A549 (cell line): ENCODE data around the gene VSIG2. TPM values are rescaled to one million over a fixed set of nuclear protein-coding genes. Genes with fewer than 3 reads are reported as not detected.

ENCODE experiments used
- ATAC-seq, 2 experiments: fragments of 200-7000 bp in 1 of 2; fragments of >200 bp in 1 of 2; cut with Nextera tagmentation in 1 of 2; cut with Tn5 transposase in 1 of 2; 3 replicates each; pipeline versions ENCODE4 v1.8.0 to v1.9.1; 2018 to 2020; ENCODE audit warnings: mild to moderate bottlenecking in 1 of 2, moderate library complexity in 1 of 2
- CTCF ChIA-PET: fragments of 300-600 bp; sonication (Branson Sonifier 250); formaldehyde crosslinking; extraction: SDS; loops from one replicate; lab custom pipeline; 2021; ENCODE audit warnings: antibody characterized with exemption, inconsistent platforms; lab: Yijun Ruan, JAX
- POLR2A ChIA-PET: fragments of 350-600 bp; formaldehyde crosslinking; extraction: SDS; loops from one replicate; lab custom pipeline; 2021; ENCODE audit warnings: antibody characterized with exemption, inconsistent platforms; lab: Yijun Ruan, JAX
- DNase-seq, 2 experiments: peaks; one replicate each; pipeline versions ENCODE4 v3.0.0 to v3.0.0-alpha.2; 2011 to 2016; ENCODE audit warnings: low read depth in 1 of 2, low spot score in 1 of 2
- FAIRE-seq: peaks from 2 replicates; lab custom pipeline; 2011; peaks lifted over from hg19 to GRCh38; lab: Jason Lieb, UNC
- H3K27ac ChIP-seq, 2 experiments: fragments of >200 bp; sonication (Bioruptor Twin); formaldehyde crosslinking; 3 replicates each; pipeline ENCODE4 v1.5.1; 2016 to 2017
- H3K4me1 ChIP-seq: fragments of >200 bp; sonication (Bioruptor Twin); formaldehyde crosslinking; 3 replicates; pipeline ENCODE4 v1.6.1; 2016
- H3K4me2 ChIP-seq: fragments of >200 bp; sonication (Bioruptor Twin); formaldehyde crosslinking; 3 replicates; pipeline ENCODE4 v1.6.1; 2016
- H3K4me3 ChIP-seq: fragments of >200 bp; sonication (Bioruptor Twin); formaldehyde crosslinking; 3 replicates; pipeline ENCODE4 v1.5.1; 2016
- H3K9me3 ChIP-seq: fragments of >200 bp; sonication (Bioruptor Twin); formaldehyde crosslinking; 3 replicates; pipeline ENCODE4 v1.6.1; 2016
- ATOH8 ChIP-seq: fragments of 250-450 bp; sonication (Bioruptor Pico); IDR thresholded peaks from 2 replicates; pipeline ENCODE4 v1.5.0; 2020; ENCODE audit warnings: low read depth, mild to moderate bottlenecking, moderate library complexity
- CBX2 ChIP-seq: fragments of 200-600 bp; sonication (generic); IDR thresholded peaks from 2 replicates; pipeline ENCODE4 v1.6.1; 2016; ENCODE audit warnings: low read depth, mild to moderate bottlenecking, borderline replicate concordance
- CBX8 ChIP-seq: fragments of 200-600 bp; sonication (generic); IDR thresholded peaks from 2 replicates; pipeline ENCODE4 v1.6.1; 2016
- CHD2 ChIP-seq: fragments of 150-350 bp; IDR thresholded peaks from 2 replicates; pipeline ENCODE4 v1.6.1; 2014; ENCODE audit warnings: low read length; ENCODE audit not compliant: partially characterized antibody
- CHD4 ChIP-seq: fragments of 200-600 bp; sonication (generic); IDR thresholded peaks from 2 replicates; pipeline ENCODE4 v1.6.1; 2016; ENCODE audit warnings: antibody characterized with exemption, mild to moderate bottlenecking, borderline replicate concordance
- CTCF ChIP-seq: fragments of >200 bp; sonication (Bioruptor Twin); formaldehyde crosslinking; IDR thresholded peaks from 3 replicates; pipeline ENCODE4 v1.5.1; 2016
- E2F6 ChIP-seq: IDR thresholded peaks from 2 replicates; pipeline ENCODE4 v1.6.1; 2012; ENCODE audit warnings: low read depth, borderline replicate concordance
- EP300 ChIP-seq, 2 experiments: fragments of >200 bp; sonication (Bioruptor Twin); formaldehyde crosslinking; IDR thresholded peaks; 2 replicates in 1 of 2; 3 replicates in 1 of 2; pipeline ENCODE4 v1.6.1; 2016 to 2017
- ESRRA ChIP-seq: fragments of 150-350 bp; IDR thresholded peaks from 2 replicates; pipeline ENCODE4 v1.6.1; 2014; ENCODE audit warnings: mild to moderate bottlenecking, low read length, borderline replicate concordance
- GATA3 ChIP-seq: IDR thresholded peaks from 2 replicates; pipeline ENCODE4 v1.6.1; 2012; ENCODE audit warnings: borderline replicate concordance
- HEYL ChIP-seq: fragments of 250-450 bp; sonication (Bioruptor Pico); IDR thresholded peaks from 2 replicates; pipeline ENCODE4 v1.8.0; 2021; ENCODE audit warnings: mild to moderate bottlenecking, moderate library complexity
- JUNB ChIP-seq: fragments of >200 bp; sonication (Bioruptor Twin); formaldehyde crosslinking; IDR thresholded peaks from 2 replicates; pipeline ENCODE4 v1.6.1; 2016
- MAFK ChIP-seq: fragments of 450-650 bp; IDR thresholded peaks from 2 replicates; pipeline ENCODE4 v1.6.1; 2014; ENCODE audit not compliant: partially characterized antibody
- MAZ ChIP-seq: fragments of 150-350 bp; IDR thresholded peaks from 2 replicates; pipeline ENCODE4 v1.6.1; 2014; ENCODE audit warnings: antibody characterized with exemption, low read depth, low read length, borderline replicate concordance
- PHF8 ChIP-seq: fragments of 200-600 bp; sonication (generic); IDR thresholded peaks from 2 replicates; pipeline ENCODE4 v1.6.1; 2016; ENCODE audit warnings: low read depth, mild to moderate bottlenecking, antibody characterized with exemption, moderate library complexity, borderline replicate concordance
- RAD21 ChIP-seq, 2 experiments: fragments of >200 bp in 1 of 2; sonication (Bioruptor Twin) in 1 of 2; formaldehyde crosslinking in 1 of 2; IDR thresholded peaks in 1 of 2; conservative IDR thresholded peaks in 1 of 2; 2 replicates in 1 of 2; 3 replicates in 1 of 2; pipeline ENCODE4 v1.6.1; 2012 to 2018; ENCODE audit warnings: inconsistent platforms in 1 of 2
- REST ChIP-seq: fragments of 200-600 bp; sonication (generic); IDR thresholded peaks from 2 replicates; pipeline ENCODE4 v1.6.1; 2016; ENCODE audit warnings: antibody characterized with exemption, mild to moderate bottlenecking, moderate library complexity
- ZC3H11A ChIP-seq: fragments of 450-650 bp; IDR thresholded peaks from 2 replicates; pipeline ENCODE4 v1.6.1; 2014; ENCODE audit warnings: antibody characterized with exemption, mild to moderate bottlenecking
- ZFP36 ChIP-seq: fragments of 450-650 bp; IDR thresholded peaks from 2 replicates; pipeline ENCODE4 v1.6.1; 2014; ENCODE audit warnings: borderline replicate concordance; ENCODE audit not compliant: partially characterized antibody
- WGBS: methylation state at CpG from one replicate; pipeline ENCODE4 v1.1.6; 2017; ENCODE audit errors: missing lambda C conversion rate; 5-methylcytosine and 5-hydroxymethylcytosine counted together
- polyA plus RNA-seq, 4 experiments: library from polyadenylated mRNA; depleted of rRNA in 3 of 4; stranded (reverse); fragments of >200 nt; fragmentation: RNase III in 1 of 4; extraction: RNeasy Plus Mini Kit Qiagen cat#74134 plus additional on column Dnase treatment in 1 of 4; gene quantifications; 2 replicates in 3 of 4; 3 replicates in 1 of 4; pipeline ENCODE4 v1.2.3, GENCODE V29; 2011 to 2017

Gene VSIG2
- polyA plus RNA-seq, 2 of the 4 experiments (the other 2 are of a cell fraction) = not detected

GRCh38 chr11:124740277-124740882 is 11.7 kb downstream of the VSIG2 start:
- DNase-seq (peak; percentile 23 to 46), FAIRE-seq (no peak), ATAC-seq (peak; percentile 60 to 68)
- Histone ChIP-seq H3K4me2 (peak overlapping the region; percentile 94), H3K4me1 (0 out of 3 replicates have a peak, but pooled peaks cover 4% of the 10 kb centered on the region), H3K9me3 (no peaks in the 10 kb centered on the region), H3K27ac (peak overlapping the region in 1 of 2 experiments; percentile 74; a peak in 3 of 6 replicates), H3K4me3 (peak overlapping the region; percentile 54)
- ChIA-PET POLR2A (no interaction called here), CTCF (interaction anchor here (1.0 to 2.4 kb wide), 5 partner anchors 11 to 96 kb away, joined by 3 to 8 read pairs (median 6); partner anchors contain the start of gene VSIG2)
- no peak for TF ChIP-seq EP300 (IDR thresholded peaks at IDR 0.05)
- no peak for TF ChIP-seq JUNB
- TF ChIP-seq CTCF = 0 out of 3 replicates have a peak, but pooled peaks have one; percentile 16
- no peak for TF ChIP-seq ZFP36
- WGBS = 19% methylated on average over 13 of the region's 37 CpGs

- ATAC-seq = peak; percentile 95 to 98
- CTCF ChIA-PET = interaction anchor here (1.1 to 2.4 kb wide), 5 partner anchors 11 to 52 kb away, joined by 3 to 8 read pairs (median 6); partner anchors contain the start of gene VSIG2
- FAIRE-seq = no peak
- TF ChIP-seq HEYL (CRISPR knock-in tag) = no peak
- TF ChIP-seq MAFK = no peak
- no peak for TF ChIP-seq CHD2
- no peak for TF ChIP-seq CBX2
- TF ChIP-seq GATA3 = no peak
- TF ChIP-seq ZC3H11A = no peak
- TF ChIP-seq MAZ = no peak
- no peaks in the 10 kb centered on the region for H3K9me3 ChIP-seq
- POLR2A ChIA-PET = no interaction called here
- H3K4me2 ChIP-seq = peak within 1 kb of the TSS; percentile 94
- peak within 1 kb of the TSS; percentile 54 for H3K4me3 ChIP-seq
- H3K27ac ChIP-seq = peak within 1 kb of the TSS in 1 of 2 experiments; percentile 74; a peak in 3 of 6 replicates
- 6% methylated on average over 20 of the region's 59 CpGs for WGBS
- DNase-seq = peak; percentile 77 to 85
- 0 out of 3 replicates have a peak, but pooled peaks cover 4% of the 10 kb centered on the region for H3K4me1 ChIP-seq
Measured at GRCh38 chr11:124739479-124740276, 12.4 kb downstream of the VSIG2 start, which contains the start of gene NRGN. Gene NRGN, plus strand, starts transcription at chr11:124739942. Its CDS starts 143 bp downstream, at chr11:124740085.

GRCh38 chr11:124738713-124739478 is 13.2 kb downstream of the VSIG2 start:
- ChIA-PET POLR2A (no interaction called here), CTCF (interaction anchor here (1.1 to 2.8 kb wide), 4 partner anchors 14 to 137 kb away, joined by 3 to 9 read pairs (median 6); partner anchors contain the start of gene VSIG2)
- Histone ChIP-seq H3K4me3 (peak overlapping the region; percentile 54), H3K9me3 (no peaks in the 10 kb centered on the region), H3K4me2 (peak overlapping the region; percentile 94), H3K4me1 (0 out of 3 replicates have a peak, but pooled peaks cover 4% of the 10 kb centered on the region), H3K27ac (no peak overlapping the region)
- ATAC-seq (no peak), FAIRE-seq (no peak), DNase-seq (no peak)
- WGBS = 79% methylated on average over 21 of the region's 21 CpGs
- TF ChIP-seq ESRRA (no peak), RAD21 (conservative IDR thresholded peaks at IDR 0.05 in 1 of 2, IDR thresholded peaks at IDR 0.05 in 1 of 2) (no peak), CBX8 (no peak), REST (no peak), PHF8 (no peak), E2F6 (no peak), ATOH8 (CRISPR knock-in tag) (no peak), CHD4 (no peak), CHD2 (no peak)
